HEK293T (cell line): Measurements from ENCODE around the gene ADAMTS9.

Experiments
- CTCF ChIA-PET: fragments of 350-600 bp; formaldehyde crosslinking; extraction: SDS; loops from one replicate; lab custom pipeline; 2021; ENCODE audit warnings: antibody characterized with exemption, inconsistent platforms; lab: Yijun Ruan, JAX
- POLR2A ChIA-PET: fragments of 350-600 bp; formaldehyde crosslinking; extraction: SDS; loops from one replicate; lab custom pipeline; 2020; ENCODE audit warnings: antibody characterized with exemption, inconsistent platforms; lab: Yijun Ruan, JAX
- DNase-seq: peaks from one replicate; pipeline ENCODE4 v3.0.0; 2012; ENCODE audit warnings: mixed read lengths; ENCODE audit errors: extremely low spot score
- ARNT ChIP-seq: fragments of 450-650 bp; IDR thresholded peaks from 2 replicates; pipeline ENCODE4 v1.6.1; 2017; ENCODE audit warnings: mild to moderate bottlenecking
- BHLHE40 ChIP-seq: fragments of 450-650 bp; IDR thresholded peaks from 2 replicates; pipeline ENCODE4 v1.6.1; 2016; ENCODE audit warnings: mild to moderate bottlenecking, moderate library complexity, borderline replicate concordance
- CTBP1 ChIP-seq: fragments of 450-650 bp; IDR thresholded peaks from 2 replicates; pipeline ENCODE4 v1.6.1; 2016; ENCODE audit warnings: borderline replicate concordance
- ELF4 ChIP-seq: fragments of 450-650 bp; IDR thresholded peaks from 2 replicates; pipeline ENCODE4 v1.6.1; 2017; ENCODE audit warnings: antibody characterized with exemption
- FOXA1 ChIP-seq: fragments of 450-650 bp; IDR thresholded peaks from 2 replicates; pipeline ENCODE4 v1.6.1; 2016; ENCODE audit warnings: mild to moderate bottlenecking
- FOXK2 ChIP-seq: fragments of 450-650 bp; IDR thresholded peaks from 2 replicates; pipeline ENCODE4 v1.6.1; 2016; ENCODE audit warnings: mild to moderate bottlenecking
- FOXM1 ChIP-seq: fragments of 450-650 bp; IDR thresholded peaks from 2 replicates; pipeline ENCODE4 v1.6.1; 2017; ENCODE audit warnings: mild to moderate bottlenecking, borderline replicate concordance
- HDGF ChIP-seq: fragments of 450-650 bp; IDR thresholded peaks from 2 replicates; pipeline ENCODE4 v1.6.1; 2017; ENCODE audit warnings: antibody characterized with exemption, borderline replicate concordance
- L3MBTL2 ChIP-seq: fragments of 450-650 bp; conservative IDR thresholded peaks from 2 replicates; pipeline ENCODE4 v1.6.1; 2016; ENCODE audit warnings: mild to moderate bottlenecking
- LEF1 ChIP-seq: fragments of 450-650 bp; IDR thresholded peaks from 2 replicates; pipeline ENCODE4 v1.6.1; 2017; ENCODE audit warnings: mild to moderate bottlenecking, borderline replicate concordance
- NFRKB ChIP-seq: fragments of 450-650 bp; IDR thresholded peaks from 2 replicates; pipeline ENCODE4 v1.6.1; 2016; ENCODE audit warnings: mild to moderate bottlenecking, moderate library complexity
- PKNOX1 ChIP-seq: fragments of 450-650 bp; IDR thresholded peaks from 2 replicates; pipeline ENCODE4 v1.6.1; 2016
- SP1 ChIP-seq: fragments of 450-650 bp; IDR thresholded peaks from 2 replicates; pipeline ENCODE4 v1.6.1; 2017
- SUZ12 ChIP-seq: fragments of 450-650 bp; IDR thresholded peaks from 2 replicates; pipeline ENCODE4 v1.6.1; 2016; ENCODE audit warnings: mild to moderate bottlenecking
- TARDBP ChIP-seq: fragments of 450-650 bp; IDR thresholded peaks from 2 replicates; pipeline ENCODE4 v1.6.1; 2016
- ZNF384 ChIP-seq: fragments of 450-650 bp; IDR thresholded peaks from 2 replicates; pipeline ENCODE4 v1.6.1; 2016

Gene ADAMTS9

DNA sequence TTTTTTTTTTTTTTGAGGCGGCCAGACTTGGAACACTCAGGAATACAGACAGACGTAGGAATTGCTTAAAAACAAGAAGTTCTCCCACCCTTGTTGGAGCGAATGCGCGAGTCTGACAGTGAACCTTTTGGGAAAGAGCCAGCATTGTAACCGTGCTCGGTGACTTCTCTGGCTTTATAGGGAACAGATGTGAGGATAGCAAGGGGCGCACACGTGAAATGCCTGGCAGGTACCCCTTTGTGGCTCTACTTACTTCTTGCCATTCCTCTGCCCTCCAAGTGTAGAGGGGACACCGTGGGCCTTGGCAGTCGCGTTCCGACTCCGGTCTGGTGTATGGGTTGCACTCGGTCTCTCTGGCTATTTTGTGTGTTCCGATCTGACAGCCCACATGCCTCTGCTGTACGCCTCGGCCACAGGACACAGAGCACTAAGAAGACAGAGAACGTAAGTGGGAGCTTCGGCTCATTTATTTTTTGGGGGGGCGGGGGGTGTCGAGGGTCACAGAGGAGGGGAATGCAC is 126.4 kb downstream of the ADAMTS9 start:
- ChIA-PET CTCF (no interaction called here), POLR2A (no interaction called here)
- DNase-seq: no peak

DNA sequence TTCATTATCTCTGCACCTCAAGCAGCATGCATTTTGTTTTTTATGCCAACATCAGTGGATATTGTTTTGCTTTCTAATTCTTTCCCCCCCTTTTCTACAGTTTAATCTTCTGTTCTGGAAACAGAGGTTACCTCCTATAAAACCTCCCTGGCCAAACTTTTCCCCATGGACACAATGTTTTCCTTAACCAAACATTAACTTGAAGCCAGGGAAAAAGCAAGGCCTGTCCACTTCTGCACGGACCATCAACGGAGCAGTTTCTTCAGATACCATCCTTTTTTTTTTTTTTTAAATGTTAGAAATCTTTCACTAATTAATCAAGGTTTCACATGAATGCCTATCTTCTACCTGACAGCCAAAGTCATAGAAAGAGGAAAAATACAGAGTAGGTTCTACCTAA is 127.0 kb downstream of the ADAMTS9 start:
- no peak for TF ChIP-seq FOXA1
- no peak for TF ChIP-seq NFRKB
- no peak for TF ChIP-seq LEF1
- no peak for TF ChIP-seq PKNOX1
- CTCF ChIA-PET: no interaction called here
- POLR2A ChIA-PET: no interaction called here
- no peak for DNase-seq

More for the DNA sequence above, 126.4 kb downstream of the ADAMTS9 start:
- TF ChIP-seq BHLHE40 (no peak), CTBP1 (no peak), ELF4 (no peak), TARDBP (no peak), HDGF (no peak), ARNT (no peak), FOXK2 (no peak), SUZ12 (no peak), ZNF384 (no peak), SP1 (no peak), NFRKB (no peak), L3MBTL2 (no peak), FOXA1 (no peak), LEF1 (no peak), PKNOX1 (no peak), FOXM1 (no peak)

GRCh38 chr3:64559588-64559987 is 128.2 kb downstream of the ADAMTS9 start:
- TF ChIP-seq PKNOX1 (no peak), FOXM1 (no peak), ZNF384 (no peak), FOXK2 (no peak), TARDBP (no peak), LEF1 (no peak), SUZ12 (no peak), SP1 (no peak), FOXA1 (no peak), ELF4 (no peak), NFRKB (no peak), BHLHE40 (no peak), HDGF (no peak), ARNT (no peak), CTBP1 (no peak), L3MBTL2 (no peak)
- no peak for DNase-seq
- POLR2A ChIA-PET: no interaction called here
- CTCF ChIA-PET: no interaction called here

DNA sequence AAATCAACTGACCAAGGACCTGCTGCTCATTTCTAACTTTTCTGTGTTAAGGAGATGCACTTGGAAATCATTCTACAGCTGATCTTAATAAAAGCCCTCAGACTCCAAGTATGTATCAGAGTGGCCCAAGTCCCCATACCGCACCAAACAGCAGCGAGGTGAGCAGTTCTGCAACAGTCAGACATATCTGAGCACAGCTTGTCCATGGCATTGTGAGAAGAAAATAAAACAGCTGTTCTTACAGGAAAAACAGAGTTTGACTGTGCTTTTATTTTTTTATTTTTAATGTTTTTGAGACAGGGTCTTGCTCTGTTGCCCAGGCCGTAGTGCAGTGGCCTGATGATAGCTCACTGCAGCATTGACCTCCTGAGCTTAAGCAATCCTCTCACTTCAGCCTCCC is 131.8 kb downstream of the ADAMTS9 start:
- no peak for DNase-seq
- ChIA-PET POLR2A (no interaction called here), CTCF (no interaction called here)
- TF ChIP-seq ARNT: no peak
- TF ChIP-seq FOXA1: no peak
- no peak for TF ChIP-seq FOXK2
- no peak for TF ChIP-seq TARDBP
- no peak for TF ChIP-seq NFRKB
- no peak for TF ChIP-seq SP1
- TF ChIP-seq SUZ12: no peak
- TF ChIP-seq ELF4: no peak
- TF ChIP-seq ZNF384: no peak
- no peak for TF ChIP-seq FOXM1
- no peak for TF ChIP-seq HDGF
- no peak for TF ChIP-seq CTBP1
- no peak for TF ChIP-seq L3MBTL2
- no peak for TF ChIP-seq PKNOX1
- no peak for TF ChIP-seq LEF1
- no peak for TF ChIP-seq BHLHE40

DNA sequence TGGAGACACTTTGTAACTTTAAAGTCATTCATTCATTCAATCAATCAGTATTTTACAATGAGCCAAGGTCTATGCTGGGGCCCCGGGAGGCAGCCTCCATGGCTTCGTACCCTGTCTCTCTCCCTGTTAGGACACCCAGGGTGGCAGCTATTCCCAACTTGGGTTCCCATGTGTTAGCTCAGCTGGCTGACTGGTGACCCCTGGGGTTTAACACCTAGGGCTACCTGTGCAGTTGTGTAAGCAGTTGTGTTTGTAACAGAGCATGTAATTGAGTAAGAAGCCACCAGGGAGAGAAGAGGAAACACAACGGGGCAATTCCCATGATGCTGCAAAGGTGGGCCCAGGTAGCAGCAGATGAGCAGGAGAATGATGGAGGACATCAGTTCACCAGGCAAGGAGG is 132.4 kb downstream of the ADAMTS9 start:
- TF ChIP-seq LEF1 (no peak), FOXA1 (no peak), CTBP1 (no peak), NFRKB (no peak), L3MBTL2 (no peak), ELF4 (no peak)
- ChIA-PET CTCF (no interaction called here), POLR2A (no interaction called here)
- no peak for DNase-seq
